ENCODE measurements around the gene PIGC. TPM values are rescaled to one million over a fixed set of nuclear protein-coding genes. Genes with fewer than 3 reads are reported as not detected.

The PIGC gene
- total RNA-seq, 3 donors from 2014 or later, result 20.3 to 39.2 (median 29.3) TPM

DNA sequence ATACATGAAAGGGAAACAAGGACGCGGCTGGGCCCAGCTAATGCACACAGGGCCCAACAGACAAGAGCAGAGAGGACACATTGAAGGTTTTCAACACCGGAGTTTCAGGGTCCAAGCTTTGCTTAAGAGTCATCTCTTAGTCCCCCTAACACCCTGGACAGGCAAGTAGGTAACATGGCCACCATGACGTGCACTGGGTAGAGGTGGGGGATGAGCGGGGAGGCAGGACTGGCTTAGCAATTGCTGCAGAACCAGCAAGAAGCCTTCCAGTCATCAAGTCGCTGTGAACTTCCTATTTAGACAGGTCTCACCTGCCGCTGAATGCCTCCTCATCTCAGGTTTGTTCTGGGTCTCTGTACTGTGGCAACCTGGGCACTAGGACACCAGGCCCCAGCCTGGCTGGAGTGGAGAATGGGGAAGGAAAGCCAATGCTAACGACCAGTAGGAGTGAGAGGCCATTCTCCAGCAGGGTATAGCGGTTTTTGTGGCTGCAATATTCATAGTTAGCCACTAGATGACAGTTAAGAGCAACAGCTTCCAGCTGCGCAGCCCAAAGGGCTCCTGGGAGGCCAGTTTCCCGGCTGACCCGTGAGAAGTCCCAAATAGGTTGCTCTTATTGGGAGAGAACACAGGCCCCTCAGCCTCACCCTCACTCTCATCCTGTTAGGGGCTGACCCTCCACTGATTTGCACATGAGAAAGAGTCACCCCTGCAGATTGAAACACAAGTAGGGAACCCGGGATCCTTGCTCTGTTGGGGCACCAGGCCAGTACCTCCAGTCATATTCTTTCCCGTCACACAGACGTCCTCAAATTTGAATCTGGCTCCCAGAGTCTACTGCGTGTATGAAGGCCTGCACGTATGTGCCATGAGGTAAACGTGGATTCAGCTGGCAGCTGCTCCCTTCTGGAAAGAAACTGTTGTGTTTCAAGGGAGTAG is 6.0 kb upstream of the PIGC start:
- no peak for DNase-seq (ENCODE audit: low spot score in 2 of 2)
- peak overlapping the region in 1 of 3 donors; percentile 30 for H3K4me3 ChIP-seq
- H3K27ac ChIP-seq, result peak overlapping the region; percentile 16 to 83
- H3K9me3 ChIP-seq, result no peaks in the 10 kb centered on the region
- intact Hi-C loops (cut with DNase I; ENCODE audit: low total_unique reads), result no loop called here
- TF ChIP-seq POLR2A (IDR thresholded peaks at IDR 0.05), result no peak
- TF ChIP-seq, protein P1, sequence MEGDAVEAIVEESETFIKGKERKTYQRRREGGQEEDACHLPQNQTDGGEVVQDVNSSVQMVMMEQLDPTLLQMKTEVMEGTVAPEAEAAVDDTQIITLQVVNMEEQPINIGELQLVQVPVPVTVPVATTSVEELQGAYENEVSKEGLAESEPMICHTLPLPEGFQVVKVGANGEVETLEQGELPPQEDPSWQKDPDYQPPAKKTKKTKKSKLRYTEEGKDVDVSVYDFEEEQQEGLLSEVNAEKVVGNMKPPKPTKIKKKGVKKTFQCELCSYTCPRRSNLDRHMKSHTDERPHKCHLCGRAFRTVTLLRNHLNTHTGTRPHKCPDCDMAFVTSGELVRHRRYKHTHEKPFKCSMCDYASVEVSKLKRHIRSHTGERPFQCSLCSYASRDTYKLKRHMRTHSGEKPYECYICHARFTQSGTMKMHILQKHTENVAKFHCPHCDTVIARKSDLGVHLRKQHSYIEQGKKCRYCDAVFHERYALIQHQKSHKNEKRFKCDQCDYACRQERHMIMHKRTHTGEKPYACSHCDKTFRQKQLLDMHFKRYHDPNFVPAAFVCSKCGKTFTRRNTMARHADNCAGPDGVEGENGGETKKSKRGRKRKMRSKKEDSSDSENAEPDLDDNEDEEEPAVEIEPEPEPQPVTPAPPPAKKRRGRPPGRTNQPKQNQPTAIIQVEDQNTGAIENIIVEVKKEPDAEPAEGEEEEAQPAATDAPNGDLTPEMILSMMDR (IDR thresholded peaks at IDR 0.05), result peak; percentile 47 to 81 (median 71)
- H3K36me3 ChIP-seq, result no peaks in the 10 kb centered on the region
- peaks cover 0 to 20% of the 10 kb centered on the region in 2 donors for H3K4me1 ChIP-seq
- no peaks in the 10 kb centered on the region for H3K27me3 ChIP-seq

DNA sequence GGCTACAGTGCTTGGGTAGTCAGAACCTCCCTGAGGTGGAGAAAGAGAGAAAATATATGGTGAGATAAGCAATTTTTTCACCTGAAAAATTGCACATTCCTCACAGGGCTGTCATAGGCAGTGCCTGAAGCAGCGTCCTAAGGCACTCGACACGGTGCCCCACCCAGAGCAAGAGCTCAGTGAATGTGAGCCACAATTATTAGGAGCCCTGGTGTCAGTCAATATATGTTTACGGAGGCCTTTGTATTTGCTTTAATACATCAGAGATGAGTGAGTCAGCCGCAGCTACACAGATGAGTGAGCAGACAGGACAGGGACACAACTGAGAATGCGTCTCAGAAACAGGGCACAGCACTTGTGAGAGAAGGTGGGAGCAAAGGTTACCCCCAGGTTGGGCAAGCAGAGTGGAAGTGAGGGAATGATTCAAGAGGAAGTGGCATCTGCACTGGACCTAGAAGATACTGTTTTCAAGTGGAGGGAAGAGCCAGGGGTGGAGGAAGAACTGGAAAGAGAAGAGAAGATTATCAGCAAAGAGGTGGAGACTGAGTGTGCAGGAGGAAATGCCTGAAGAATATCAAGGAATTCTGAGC is 5.2 kb upstream of the PIGC start:
- Histone ChIP-seq H3K9me3 (no peaks in the 10 kb centered on the region), H3K36me3 (no peaks in the 10 kb centered on the region), H3K27me3 (no peaks in the 10 kb centered on the region), H3K4me1 (peaks cover 0 to 20% of the 10 kb centered on the region in 2 donors), H3K27ac (peak overlapping the region; percentile 73 to 83), H3K4me3 (no peak overlapping the region)
- DNase-seq (ENCODE audit: low spot score in 2 of 2), result no peak
- TF ChIP-seq POLR2A (IDR thresholded peaks at IDR 0.05), result no peak
- TF ChIP-seq POLR2AphosphoS5 (IDR thresholded peaks at IDR 0.05), result no peak
- TF ChIP-seq, protein P1 (IDR thresholded peaks at IDR 0.05), result no peak
- intact Hi-C loops (cut with DNase I; ENCODE audit: low total_unique reads), result no loop called here

DNA sequence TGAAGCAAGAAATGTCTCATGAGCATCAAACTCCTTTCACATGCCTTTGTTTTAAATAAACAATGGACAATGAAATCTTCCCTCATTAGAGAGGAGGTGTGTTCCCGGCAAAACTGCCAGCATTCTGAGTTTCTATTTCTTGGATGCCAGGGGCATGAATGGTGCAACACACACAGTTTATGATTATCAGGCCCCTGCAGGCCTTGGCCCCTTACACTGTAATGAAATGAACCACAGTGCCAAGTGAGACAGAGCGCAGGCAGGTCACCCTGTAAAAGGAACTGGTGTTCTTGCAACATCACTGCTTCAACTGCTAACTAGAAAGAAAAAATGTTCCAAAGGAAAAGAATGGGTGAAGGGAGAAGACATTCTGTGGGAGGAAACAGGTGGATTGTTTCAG is 3.8 kb upstream of the PIGC start:
- peak overlapping the region; percentile 83 to 90 for H3K27ac ChIP-seq
- no peaks in the 10 kb centered on the region for H3K9me3 ChIP-seq
- intact Hi-C loops (cut with DNase I; ENCODE audit: low total_unique reads), result no loop called here
- peaks cover 0 to 17% of the 10 kb centered on the region in 2 donors for H3K4me1 ChIP-seq
- DNase-seq (ENCODE audit: low spot score in 2 of 2), result peak in 1 of 2 donors; percentile 89
- H3K27me3 ChIP-seq, result no peaks in the 10 kb centered on the region
- no peaks in the 10 kb centered on the region for H3K36me3 ChIP-seq
- TF ChIP-seq, protein P1 (IDR thresholded peaks at IDR 0.05), result no peak
- TF ChIP-seq POLR2AphosphoS5 (IDR thresholded peaks at IDR 0.05), result peak in 2 of 3 donors; percentile 38 to 72
- no peak overlapping the region for H3K4me3 ChIP-seq

DNA sequence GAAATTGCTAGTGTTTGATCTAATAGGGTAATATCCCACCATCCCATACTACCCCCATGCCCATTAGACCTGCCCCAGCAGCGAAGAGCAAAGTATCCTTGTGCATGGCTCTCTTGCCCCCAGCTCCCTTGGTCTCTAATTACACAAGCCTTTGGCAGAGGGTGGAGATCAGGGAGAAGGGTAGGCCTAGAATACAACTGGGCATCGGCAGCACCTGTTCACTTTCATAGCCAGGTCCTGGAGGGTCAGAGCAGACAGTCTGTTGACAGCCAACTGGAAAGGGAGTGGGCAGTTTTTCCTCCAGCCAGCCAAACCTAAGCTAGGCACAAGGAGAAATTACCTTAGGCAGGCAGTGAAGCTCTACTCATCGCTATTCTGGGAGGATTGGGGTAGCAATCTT is 2.7 kb upstream of the PIGC start:
- DNase-seq (ENCODE audit: low spot score in 2 of 2), result no peak
- intact Hi-C loops (cut with DNase I; ENCODE audit: low total_unique reads), result no loop called here
- TF ChIP-seq, protein P1 (IDR thresholded peaks at IDR 0.05), result no peak
- TF ChIP-seq POLR2A (IDR thresholded peaks at IDR 0.05) (no peak), POLR2AphosphoS5 (IDR thresholded peaks at IDR 0.05) (no peak)
- Histone ChIP-seq H3K27ac (peak overlapping the region; percentile 83 to 90), H3K36me3 (no peaks in the 10 kb centered on the region), H3K4me3 (no peak overlapping the region), H3K4me1 (peaks cover 0 to 20% of the 10 kb centered on the region in 2 donors), H3K27me3 (no peaks in the 10 kb centered on the region), H3K9me3 (no peaks in the 10 kb centered on the region)

Measured in breast epithelium (tissue), 4 donors.